GM21619 (cell line): ENCODE measurements around the gene RAB4A.

Experiments
- ATAC-seq: cut with Tn5 transposase; IDR thresholded peaks from one replicate; pipeline ENCODE4 v1.9.1; 2021; ENCODE audit not compliant: unreplicated experiment

RAB4A gene

DNA sequence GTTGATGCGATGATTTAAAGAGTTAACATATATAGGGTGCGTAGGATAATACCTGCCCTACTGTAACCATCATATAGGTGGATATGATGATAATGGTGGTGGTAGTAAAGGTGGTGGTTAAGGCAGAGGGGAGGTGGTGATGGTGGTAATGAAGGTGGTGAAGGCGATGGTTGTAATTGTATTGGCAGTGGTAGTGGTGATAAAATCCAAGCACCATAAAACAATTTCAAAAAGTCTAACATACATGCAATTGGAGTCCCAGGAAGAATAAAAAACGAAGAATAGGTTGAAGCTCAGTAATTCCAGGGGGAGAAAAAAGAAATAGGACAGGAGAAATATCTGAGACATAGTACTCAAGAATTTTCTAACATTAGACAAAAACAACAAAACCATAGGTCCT lies 27.3 kb upstream of the RAB4A start:
- no peak for ATAC-seq

DNA sequence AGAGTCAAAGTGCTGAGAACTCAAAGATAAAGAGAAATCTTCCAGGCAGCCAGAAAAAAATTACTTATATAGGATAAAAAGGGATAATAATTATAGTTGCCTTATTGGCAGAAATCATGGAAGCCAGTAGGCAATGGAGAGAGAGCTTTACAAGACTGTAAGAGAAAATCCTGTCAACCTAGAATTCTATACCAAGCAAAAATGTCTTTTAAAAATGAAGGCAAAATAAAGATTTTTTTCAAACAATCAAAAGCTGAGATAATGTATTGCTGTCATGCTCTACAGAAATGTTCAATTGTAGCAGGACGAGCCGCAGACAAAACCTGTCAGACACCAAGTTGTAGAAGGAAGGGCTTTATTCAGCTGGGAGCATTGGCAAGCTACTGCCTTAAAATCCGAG lies 26.8 kb upstream of the RAB4A start:
- no peak for ATAC-seq

DNA sequence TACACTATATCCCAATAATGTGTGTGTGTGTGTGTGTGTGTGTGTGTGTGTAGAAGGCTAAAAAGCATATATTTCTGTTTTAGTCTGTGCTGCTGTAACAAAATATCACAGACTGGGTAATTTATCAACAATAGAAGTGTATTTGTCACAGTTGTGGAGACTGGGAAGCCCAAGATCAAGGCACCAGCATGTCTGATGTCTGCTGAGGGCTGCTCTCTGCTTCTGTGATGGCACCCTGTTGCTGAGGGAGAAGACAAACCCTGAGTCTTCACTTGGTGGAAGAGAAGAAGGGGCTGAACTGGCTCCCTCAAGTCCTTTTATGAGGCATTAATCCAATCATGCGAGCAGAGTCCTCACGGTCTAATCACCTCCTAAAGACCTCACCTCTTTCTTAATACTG lies 23.0 kb upstream of the RAB4A start:
- ATAC-seq, result no peak

DNA sequence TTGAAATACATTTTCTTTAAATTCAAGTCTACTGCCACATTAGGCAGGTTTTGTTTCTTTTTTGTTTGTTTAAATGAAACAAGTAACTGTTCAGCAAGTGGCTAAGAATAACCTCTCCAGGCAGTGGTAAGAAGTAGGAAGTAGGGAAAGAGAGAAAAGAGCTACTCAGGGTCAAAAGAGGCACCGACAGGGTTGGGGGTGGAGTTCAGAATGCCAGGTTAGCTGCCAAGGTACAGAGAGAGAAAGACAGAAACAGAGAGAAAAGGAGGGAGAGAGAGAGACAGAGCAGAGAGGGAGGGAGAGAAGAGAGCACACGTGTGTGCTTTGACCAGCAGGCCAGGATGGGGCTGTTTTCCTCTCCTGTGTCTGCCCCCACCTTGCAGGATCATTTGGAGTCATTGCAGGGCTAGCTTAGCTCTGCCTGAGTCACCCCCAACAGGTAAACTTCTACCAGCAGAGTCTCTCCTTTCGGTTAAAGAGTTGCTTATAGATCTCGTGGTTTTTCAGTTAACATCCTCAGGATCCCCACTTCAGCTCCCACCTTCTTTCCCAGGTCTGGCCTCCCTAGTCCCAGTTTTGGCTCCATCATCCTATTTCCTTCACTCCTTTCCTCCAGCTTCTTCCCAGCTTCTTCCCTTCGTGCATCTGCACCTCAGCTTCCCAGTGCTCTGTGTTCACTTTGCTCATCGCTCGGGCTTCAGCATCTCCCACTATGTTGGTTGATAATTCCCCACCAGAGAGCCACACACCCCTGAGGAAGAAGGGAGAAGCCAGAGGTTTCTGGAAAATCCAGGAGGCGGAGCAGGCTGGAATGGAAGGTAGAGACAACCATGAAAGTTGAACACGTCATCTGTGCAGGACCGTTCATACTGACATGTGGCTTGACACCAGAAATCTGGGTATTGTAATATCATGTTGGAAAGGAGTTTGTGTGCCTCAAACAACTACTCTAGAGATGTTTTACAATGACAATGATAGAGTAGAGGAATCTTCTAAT lies 21.8 kb upstream of the RAB4A start:
- ATAC-seq, result no peak

DNA sequence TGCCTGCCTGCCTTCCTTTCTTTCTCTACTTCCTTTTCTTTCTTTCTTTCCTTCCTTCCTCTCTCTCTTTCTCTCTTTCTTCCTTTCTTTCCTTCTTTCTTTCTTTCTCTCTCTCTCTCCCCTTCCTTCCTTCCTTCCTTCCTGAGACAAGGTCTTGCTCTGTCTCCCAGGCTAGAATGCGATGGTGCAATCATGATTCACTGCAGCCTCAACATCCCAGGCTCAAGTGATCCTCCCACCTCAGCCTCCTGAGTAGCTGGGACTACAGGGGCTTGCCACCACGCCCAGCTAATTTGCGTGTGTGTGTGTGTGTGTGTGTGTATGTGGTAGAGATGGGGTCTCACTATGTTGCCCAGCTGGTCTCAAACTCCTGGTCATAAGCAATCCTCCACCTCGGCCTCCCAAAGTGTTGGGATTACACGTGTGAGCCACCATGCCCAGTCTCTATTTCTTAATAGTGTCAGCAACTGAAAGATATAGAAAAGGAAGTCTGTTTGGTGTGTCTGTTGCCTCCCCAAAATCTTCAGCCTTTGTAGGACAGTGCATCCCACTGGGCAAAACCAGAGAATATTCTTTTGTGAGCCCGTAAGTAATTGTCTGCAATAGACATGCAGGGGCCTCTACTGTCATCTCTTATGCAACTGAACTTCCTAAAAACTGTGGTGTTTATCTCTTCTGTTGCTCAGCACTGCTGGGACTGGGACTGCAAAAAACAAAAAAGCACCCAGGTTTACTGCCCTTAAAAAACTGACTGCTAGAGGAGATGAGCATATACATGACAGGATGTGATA lies 20.9 kb upstream of the RAB4A start:
- ATAC-seq, result no peak

DNA sequence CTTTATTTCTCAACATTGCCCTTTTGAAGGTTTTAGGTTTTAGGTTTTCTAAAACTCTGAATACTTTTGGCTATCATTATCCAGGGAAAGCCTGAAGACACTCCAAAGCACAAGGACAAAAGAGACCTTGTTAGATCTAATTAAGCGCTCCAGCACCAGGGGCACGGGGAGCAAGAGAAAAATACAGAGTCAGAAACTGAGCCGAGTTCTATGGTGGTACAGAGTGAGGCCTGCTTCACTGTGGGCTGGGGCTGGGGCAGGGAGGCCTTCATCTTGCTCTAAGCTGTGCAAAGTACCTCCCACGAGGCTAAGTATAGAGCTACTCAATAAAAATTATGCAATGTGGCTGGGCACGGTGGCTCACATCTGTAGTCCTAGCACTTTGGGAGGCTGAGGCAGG lies 19.7 kb upstream of the RAB4A start:
- ATAC-seq, result no peak

DNA sequence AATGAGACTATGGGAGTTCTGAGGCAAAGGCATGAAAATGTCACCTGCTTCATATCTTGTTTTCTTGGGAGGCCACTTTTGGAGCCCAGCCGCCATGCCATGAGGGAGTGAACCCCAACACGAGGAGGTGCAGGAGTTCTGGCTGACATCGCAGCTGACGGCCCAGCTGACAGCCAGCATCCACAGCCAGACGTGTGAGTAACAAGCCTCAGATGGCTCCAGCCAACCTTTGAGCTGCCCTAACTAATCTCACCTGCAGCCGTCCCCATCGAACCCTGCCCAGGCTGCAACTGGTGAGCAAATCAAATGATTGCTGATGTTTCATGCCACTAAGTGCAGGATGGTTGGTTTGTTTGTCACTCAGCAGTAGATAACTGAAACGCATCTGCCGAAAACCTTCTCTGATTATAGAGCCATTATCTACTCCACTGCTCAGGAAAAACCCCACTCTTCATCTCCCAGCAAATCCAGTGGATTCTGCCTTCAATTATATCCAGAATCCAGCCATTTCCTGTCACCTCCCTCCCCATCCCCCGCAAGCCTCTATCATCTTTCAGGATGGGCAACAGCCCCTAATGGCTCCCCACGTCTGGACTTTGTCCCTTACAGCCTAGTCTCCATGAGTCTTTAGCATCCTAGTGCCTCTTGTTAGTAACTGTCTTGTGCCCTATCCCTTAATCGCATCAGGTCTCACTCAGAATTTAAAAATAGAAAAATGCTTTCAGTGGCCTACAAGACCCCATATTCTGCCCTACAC lies 18.5 kb upstream of the RAB4A start:
- no peak for ATAC-seq

DNA sequence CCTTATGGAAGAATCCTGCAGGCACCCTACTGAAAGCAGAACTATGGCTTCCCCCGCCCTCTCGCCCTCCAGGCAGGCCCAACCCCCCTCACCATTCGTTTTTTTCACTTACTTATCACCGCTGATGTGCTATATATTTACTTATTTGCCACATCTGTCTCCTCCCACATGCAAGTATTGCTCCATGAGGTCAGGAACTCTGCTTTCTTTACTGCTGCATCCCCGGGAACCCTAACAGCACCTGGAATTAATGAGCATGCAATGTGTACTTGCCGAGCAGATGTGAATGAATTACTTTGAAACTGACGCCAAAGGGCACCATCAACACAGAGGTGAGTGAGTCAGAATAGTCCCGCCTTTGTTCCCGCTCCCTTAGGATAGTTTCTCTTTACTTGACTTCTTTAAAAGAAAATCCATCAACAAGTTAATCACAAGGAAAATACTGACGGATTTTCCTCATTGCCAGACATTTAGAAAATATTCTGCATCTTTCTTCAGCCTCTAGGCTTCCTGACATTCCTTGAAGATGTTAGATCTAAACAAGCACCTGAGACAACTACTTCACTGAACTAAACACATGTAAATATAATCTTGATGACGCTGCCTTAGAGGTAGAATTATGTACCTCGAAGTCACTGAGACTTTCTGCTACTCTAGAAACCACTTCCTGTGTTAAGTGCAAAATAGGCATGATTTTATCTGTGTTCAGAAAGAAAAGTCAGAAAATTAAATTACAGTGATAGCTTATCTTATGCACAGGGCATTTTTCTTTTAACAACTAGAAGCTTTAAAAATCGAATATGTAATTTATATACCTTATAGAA lies 17.5 kb upstream of the RAB4A start:
- ATAC-seq, result no peak

DNA sequence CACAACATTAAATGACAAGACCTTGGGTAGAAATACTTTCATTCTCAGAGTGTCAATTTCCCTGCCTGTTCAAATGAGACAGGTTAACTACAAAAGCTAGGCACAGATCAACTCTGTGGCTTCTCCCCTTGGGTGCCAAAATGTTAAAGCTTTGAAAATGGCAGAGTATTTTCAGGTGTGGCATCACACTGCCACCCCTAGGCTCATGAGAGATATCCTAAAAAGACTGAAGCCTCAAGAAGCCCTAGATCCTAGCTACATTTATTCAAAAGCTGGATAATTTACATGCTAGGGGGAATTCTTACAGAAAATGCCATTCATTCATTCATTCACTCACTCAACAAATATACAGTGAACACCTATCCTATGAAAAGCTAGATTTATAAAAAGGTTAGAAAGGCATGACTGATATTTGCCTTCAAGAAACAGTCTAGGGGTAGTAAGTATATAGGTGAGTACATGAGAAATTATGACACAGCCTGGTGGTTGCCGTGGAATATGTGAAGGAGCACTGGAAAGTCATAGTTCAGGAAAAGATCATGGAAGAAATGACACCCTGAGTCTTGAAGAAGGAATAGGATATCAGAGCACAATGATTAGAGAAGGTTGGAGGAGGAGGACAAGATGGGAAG lies 15.9 kb upstream of the RAB4A start:
- ATAC-seq, result no peak

DNA sequence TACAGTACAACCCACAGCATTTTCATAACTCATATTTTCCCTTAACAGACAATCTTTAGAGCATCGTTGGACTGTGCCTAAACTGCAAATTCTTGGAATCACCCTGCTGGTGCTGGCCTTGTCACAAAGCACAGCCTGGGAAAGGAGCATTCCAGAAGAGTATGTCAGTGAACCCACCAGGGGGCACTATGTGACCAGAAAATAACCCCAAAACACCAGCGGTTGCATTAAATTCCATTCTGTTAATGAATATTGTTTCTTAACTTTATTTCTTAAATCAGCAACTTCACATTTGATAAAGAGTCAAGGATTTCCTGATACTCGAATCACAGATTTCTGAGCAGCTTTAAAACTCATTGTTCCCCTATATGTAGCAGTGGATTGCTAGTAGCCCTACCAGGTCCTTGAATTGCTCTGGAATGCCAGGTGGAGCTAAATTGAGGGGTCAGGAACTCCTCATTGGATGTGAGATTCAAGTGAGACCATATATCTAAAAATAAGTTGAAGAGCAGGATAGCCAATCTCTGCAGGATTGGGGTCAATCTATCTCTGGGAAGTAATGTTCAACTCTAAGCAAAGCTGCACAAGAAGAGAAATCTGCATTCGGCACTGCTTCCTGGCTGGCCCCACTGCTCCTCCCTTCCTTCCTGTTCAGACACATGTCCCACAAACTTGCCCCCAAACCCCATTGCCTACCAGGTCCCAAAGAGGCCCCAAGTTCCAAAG lies 12.7 kb upstream of the RAB4A start:
- no peak for ATAC-seq

DNA sequence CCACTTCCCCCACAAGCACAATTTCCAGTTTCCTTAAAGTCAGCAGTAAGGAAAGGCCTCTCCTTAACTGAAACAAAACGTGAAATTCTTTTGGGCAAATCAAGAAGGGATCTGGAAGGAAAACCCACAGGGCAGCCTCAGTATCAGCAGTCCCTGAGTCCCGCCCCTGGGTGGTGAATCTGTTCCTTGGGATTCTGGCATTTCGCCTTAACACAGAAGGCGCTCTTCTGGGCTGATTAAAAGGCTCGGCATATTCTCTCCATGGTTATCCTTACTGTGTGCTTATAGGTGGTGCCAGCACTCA lies 12.2 kb upstream of the RAB4A start:
- ATAC-seq, result no peak

DNA sequence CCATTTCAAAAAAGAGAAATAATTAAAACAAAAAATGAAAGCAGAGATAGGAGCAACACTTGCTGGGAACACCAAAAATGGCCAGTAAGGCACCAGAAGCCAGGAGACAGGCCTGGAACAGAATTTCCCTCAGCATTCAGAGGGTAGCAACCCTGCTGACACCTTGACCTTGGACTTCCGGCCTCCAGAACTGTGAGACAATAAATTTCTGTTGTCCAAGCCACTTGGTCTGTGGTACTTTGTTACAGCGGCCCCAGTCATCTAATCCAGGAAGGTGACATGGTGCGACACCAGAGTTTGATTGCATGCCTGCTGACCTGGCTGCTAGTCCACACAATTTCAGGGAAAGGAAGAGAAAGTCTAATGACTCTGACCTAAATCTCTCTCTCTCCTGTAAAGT lies 10.6 kb upstream of the RAB4A start:
- no peak for ATAC-seq

DNA sequence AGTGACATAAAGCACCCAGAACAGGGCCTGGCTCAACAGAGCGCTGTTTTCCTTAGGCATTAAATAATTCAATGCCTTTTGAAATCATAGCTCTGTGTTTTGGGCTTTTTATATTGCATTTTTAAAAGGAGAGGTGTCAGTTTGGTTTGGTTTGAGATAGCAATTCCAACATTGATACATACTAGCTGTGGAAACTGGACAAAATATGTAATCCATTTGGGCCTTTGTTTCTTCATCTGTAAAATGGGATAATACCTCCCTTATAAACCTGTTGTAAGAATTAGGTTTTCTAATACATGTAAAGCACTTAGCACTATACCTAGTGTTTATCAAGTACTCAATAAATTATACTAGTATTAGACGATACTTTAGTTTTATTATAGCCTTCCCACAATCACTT lies 8.7 kb upstream of the RAB4A start:
- no peak for ATAC-seq

DNA sequence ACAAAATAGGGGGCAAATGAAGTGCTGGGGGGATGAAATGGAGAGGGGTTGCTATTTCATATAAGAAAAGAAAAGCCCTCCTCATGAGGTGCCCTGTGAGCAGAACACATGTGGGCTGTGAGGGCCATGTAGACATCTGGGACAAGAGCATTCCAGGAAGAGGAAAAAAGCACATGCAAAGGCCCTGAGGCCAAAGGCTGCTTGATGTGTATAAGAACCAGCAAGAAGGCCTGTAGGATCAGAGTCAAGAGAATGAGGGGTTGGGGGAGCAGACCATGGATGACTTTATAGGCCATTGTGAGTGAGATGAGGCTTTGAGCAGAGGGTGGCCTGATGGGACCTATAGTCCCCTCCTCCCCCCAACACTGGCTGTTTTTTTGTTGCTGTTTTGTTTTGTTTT lies 7.7 kb upstream of the RAB4A start:
- ATAC-seq, result no peak

DNA sequence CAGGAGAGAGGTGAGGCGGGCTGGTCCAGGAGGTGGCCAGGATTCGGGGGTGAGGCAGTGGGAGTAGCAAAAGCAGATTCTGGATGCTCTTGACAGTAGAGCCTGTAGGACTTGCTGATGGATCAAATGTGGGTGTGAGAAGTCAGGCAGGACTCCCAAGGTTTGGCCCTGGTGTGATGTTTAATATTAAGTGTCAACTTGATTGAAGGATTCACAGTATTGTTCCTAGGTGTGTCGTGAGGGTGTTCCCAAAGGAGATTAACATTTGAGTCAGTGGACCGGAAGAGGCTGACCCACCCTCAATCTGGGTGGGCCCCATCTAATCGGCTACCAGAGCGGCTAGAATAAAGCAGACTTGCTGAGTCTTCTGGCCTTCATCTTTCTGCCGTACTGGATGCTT lies 6.8 kb upstream of the RAB4A start:
- no peak for ATAC-seq

DNA sequence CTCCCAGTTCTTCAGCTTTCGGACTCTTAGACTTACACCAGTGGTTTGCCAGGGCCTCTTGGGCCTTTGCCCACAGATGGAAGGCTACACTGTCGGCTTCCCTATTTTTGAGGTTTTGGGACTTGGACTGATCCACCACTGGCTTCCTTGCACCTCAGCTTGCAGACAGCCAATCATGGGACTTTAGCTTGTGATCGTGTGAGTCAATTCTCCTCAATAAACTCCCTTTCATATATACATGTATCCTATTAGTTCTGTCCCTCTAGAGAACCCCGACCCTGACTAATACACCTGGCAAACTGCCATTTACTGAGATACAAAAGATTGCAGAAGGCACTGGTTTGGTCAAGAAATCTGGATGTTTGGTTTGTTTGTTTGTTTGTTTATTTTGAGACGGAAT lies 6.4 kb upstream of the RAB4A start:
- ATAC-seq, result no peak

DNA sequence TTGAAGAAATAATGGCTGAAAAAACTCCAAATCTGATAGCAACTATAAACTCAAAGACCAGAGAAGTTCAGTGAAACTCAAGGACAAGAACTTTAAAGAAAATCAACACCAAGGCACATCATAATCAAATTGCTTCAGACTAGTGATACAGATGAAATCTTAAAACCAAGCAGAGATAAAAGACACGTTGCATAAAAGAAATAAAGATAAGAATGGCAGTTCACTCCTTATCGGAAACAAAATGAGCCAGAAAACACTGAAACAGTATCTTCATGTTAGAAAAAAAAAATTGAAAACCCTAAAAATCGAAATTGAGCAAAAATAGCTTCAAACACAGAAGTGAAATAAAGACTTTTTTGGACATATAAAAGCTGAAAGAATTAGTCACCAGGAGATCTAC lies 4.6 kb upstream of the RAB4A start:
- no peak for ATAC-seq

DNA sequence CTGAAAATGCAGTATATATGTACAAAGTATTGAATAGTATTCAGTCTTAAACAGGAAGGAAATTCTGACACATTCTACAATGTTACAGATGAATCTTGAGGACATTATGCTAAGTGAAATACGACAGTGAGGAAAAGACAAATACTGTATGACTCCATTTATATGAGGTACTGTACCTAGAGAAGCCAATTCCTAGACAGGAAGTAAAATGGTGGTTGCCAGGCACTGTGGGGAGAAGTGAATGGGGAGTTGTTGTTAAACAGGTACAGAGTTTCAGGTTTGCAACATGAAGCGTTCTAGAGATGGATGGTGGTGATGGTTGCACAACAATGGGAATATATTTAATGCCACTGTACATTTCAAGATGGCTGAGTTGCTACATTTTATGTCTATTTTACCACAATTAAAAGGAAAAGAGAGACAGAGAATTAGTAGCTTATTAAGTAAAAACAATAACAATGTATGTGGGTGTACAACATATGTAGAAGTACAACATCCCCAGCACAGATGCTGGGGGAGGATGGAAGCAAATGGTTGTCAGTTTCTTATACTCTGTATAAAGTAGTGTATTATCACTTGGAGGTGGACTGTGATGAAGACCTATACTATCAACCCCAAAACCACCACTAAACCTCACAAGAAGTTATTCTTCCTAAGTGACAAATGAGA lies 3.9 kb upstream of the RAB4A start:
- no peak for ATAC-seq

DNA sequence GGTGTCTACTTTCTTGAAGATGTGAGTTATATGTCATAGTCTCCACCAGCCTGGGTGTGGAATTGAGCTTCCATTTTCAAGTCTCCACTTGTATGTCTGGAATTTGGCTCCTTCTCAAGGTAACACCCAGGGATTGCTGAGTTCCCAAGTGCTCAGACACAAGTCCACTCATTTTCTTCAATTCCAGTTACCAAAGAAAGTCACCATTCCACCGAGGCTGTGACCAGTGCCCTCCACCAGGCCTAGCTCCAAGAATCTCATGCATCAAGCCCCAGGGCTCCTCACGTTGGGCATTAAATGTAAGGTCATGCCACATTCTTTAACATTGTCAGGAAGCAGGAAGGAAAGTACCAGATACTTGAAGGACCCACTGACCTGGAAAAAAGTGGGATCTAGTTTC lies 2.4 kb upstream of the RAB4A start:
- ATAC-seq, result no peak
